GM20000 (cell line): ENCODE measurements around the gene INAFM2.

Experiments
- DNase-seq: peaks from one replicate; pipeline ENCODE4 v3.0.0; 2012; ENCODE audit warnings: low spot score
- CTCF ChIP-seq: IDR thresholded peaks from 2 replicates; pipeline ENCODE4 v1.5.1; 2012; ENCODE audit warnings: mild to moderate bottlenecking, control low read depth; ENCODE audit errors: extremely low read depth, missing control alignments

The INAFM2 gene

GRCh38 chr15:40283615-40284300 is 39.7 kb upstream of the INAFM2 start:
- no peak for TF ChIP-seq CTCF
- no peak for DNase-seq

GRCh38 chr15:40285151-40285550 is 38.3 kb upstream of the INAFM2 start:
- no peak for TF ChIP-seq CTCF
- no peak for DNase-seq

GRCh38 chr15:40285554-40286011 is 37.9 kb upstream of the INAFM2 start:
- no peak for DNase-seq
- no peak for TF ChIP-seq CTCF

GRCh38 chr15:40286061-40286532 is 37.4 kb upstream of the INAFM2 start:
- no peak for TF ChIP-seq CTCF
- DNase-seq = no peak

GRCh38 chr15:40286794-40287193 is 36.7 kb upstream of the INAFM2 start:
- DNase-seq = no peak
- no peak for TF ChIP-seq CTCF

GRCh38 chr15:40287505-40287904 is 36.0 kb upstream of the INAFM2 start:
- no peak for TF ChIP-seq CTCF
- DNase-seq = no peak

- no peak for TF ChIP-seq CTCF
- DNase-seq = no peak
Measured at GRCh38 chr15:40287968-40288367, 35.5 kb upstream of the INAFM2 start.
